Measurements from ENCODE around the gene ADCK1.

GRCh38 chr14:77867476-77867875, 67.6 kb downstream of the ADCK1 start:
- TF ChIP-seq, protein P1, sequence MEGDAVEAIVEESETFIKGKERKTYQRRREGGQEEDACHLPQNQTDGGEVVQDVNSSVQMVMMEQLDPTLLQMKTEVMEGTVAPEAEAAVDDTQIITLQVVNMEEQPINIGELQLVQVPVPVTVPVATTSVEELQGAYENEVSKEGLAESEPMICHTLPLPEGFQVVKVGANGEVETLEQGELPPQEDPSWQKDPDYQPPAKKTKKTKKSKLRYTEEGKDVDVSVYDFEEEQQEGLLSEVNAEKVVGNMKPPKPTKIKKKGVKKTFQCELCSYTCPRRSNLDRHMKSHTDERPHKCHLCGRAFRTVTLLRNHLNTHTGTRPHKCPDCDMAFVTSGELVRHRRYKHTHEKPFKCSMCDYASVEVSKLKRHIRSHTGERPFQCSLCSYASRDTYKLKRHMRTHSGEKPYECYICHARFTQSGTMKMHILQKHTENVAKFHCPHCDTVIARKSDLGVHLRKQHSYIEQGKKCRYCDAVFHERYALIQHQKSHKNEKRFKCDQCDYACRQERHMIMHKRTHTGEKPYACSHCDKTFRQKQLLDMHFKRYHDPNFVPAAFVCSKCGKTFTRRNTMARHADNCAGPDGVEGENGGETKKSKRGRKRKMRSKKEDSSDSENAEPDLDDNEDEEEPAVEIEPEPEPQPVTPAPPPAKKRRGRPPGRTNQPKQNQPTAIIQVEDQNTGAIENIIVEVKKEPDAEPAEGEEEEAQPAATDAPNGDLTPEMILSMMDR (IDR thresholded peaks at IDR 0.05): no peak
- TF ChIP-seq POLR2A (IDR thresholded peaks at IDR 0.05): no peak

Measured in Peyer's patch (tissue), 4 donors.